Measurements from ENCODE around the gene USP6NL.
"Not testable (repeated sequence)": the region's sequence is repeated elsewhere in the genome, so short reads cannot be mapped to it uniquely, and the experiment has no call there.

The USP6NL gene

DNA sequence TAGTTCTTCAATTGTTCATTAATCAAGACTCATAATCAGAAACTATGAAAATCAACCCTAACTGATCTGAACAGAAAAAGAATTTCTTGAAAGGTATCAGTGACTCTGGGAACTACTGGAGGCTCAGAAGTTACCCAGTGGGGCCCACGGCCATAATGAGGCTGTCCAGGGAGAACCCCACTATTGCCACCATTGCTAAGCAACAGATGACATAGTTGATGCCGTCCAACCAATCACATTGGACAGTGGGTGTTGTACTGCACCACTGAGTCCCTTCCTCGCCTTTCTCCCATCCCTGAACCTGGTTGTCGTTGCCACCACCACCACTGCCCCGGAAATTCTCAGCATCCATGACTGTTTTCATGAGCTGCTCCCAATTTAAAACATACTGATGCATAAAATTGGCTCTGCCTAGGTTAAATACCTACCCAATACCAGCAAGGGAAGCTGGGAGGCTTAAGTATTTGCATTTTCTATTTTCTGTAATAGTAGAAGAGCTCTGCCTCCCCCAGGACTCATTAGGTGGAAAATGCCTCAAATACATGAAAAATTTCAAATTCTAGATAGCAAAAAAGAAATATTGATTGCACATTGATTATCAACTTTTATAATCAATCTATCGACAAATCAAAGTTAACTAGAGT lies 26.7 kb upstream of the USP6NL start:
- Histone ChIP-seq H3K9ac (ENCODE audit: low read depth, low read length) (no peak overlapping the region), H3K9me3 (ENCODE audit: insufficient read depth, low read depth, low read length) (no peaks in the 10 kb centered on the region), H3K36me3 (ENCODE audit: insufficient read depth, low read depth, low read length) (no peaks in the 10 kb centered on the region), H3K27ac (ENCODE audit: low read length) (no peak overlapping the region), H3K4me1 (ENCODE audit: insufficient read depth, low read length) (no peaks in the 10 kb centered on the region), H3K4me3 (ENCODE audit: low read length) (no peak overlapping the region), H3K27me3 (ENCODE audit: insufficient read depth, low read length) (no peaks in the 10 kb centered on the region)

- no peak overlapping the region for H3K4me3 ChIP-seq (ENCODE audit: low read length)
- H3K4me1 ChIP-seq (ENCODE audit: insufficient read depth, low read length) = no peaks in the 10 kb centered on the region
Measured at GRCh38 chr10:11636697-11637303, 25.4 kb upstream of the USP6NL start.

GRCh38 chr10:11631890-11632587 lies 20.6 kb upstream of the USP6NL start:
- no peaks in the 10 kb centered on the region for H3K27me3 ChIP-seq (ENCODE audit: insufficient read depth, low read length)
- H3K4me3 ChIP-seq (ENCODE audit: low read length) = no peak overlapping the region
- H3K9ac ChIP-seq (ENCODE audit: low read depth, low read length) = no peak overlapping the region
- no peaks in the 10 kb centered on the region for H3K9me3 ChIP-seq (ENCODE audit: insufficient read depth, low read depth, low read length)
- no peak overlapping the region for H3K27ac ChIP-seq (ENCODE audit: low read length)
- H3K36me3 ChIP-seq (ENCODE audit: insufficient read depth, low read depth, low read length) = no peaks in the 10 kb centered on the region
- H3K4me1 ChIP-seq (ENCODE audit: insufficient read depth, low read length) = no peaks in the 10 kb centered on the region

More at GRCh38 chr10:11636697-11637303, 25.4 kb upstream of the USP6NL start:
- no peaks in the 10 kb centered on the region for H3K9me3 ChIP-seq (ENCODE audit: insufficient read depth, low read depth, low read length)
- H3K27ac ChIP-seq (ENCODE audit: low read length) = no peak overlapping the region
- H3K36me3 ChIP-seq (ENCODE audit: insufficient read depth, low read depth, low read length) = no peaks in the 10 kb centered on the region
- H3K9ac ChIP-seq (ENCODE audit: low read depth, low read length) = no peak overlapping the region
- no peaks in the 10 kb centered on the region for H3K27me3 ChIP-seq (ENCODE audit: insufficient read depth, low read length)

DNA sequence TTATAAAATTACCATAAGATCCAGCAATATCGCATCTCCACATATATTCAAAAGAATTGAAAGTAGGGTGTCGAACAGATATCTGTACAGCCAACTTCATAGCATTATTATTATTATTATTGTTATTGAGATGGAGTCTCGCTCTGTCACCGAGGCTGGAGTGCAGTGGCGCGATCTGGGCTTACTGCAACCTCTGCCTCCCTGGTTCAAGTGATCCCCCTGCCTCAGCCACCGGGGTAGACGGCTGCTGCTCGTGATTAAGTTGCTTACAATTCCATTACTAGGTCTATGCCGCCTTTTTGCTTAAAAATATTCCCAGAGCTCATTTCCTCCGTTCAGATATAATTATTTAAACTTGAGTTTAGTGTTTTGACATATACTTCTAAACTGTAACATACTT lies 19.8 kb upstream of the USP6NL start:
- no peak overlapping the region for H3K27ac ChIP-seq (ENCODE audit: low read length)
- no peak overlapping the region for H3K4me3 ChIP-seq (ENCODE audit: low read length)
- H3K27me3 ChIP-seq (ENCODE audit: insufficient read depth, low read length) = no peaks in the 10 kb centered on the region
- H3K9ac ChIP-seq (ENCODE audit: low read depth, low read length) = no peak overlapping the region
- H3K9me3 ChIP-seq (ENCODE audit: insufficient read depth, low read depth, low read length) = no peaks in the 10 kb centered on the region
- no peaks in the 10 kb centered on the region for H3K36me3 ChIP-seq (ENCODE audit: insufficient read depth, low read depth, low read length)
- H3K4me1 ChIP-seq (ENCODE audit: insufficient read depth, low read length) = no peaks in the 10 kb centered on the region

DNA sequence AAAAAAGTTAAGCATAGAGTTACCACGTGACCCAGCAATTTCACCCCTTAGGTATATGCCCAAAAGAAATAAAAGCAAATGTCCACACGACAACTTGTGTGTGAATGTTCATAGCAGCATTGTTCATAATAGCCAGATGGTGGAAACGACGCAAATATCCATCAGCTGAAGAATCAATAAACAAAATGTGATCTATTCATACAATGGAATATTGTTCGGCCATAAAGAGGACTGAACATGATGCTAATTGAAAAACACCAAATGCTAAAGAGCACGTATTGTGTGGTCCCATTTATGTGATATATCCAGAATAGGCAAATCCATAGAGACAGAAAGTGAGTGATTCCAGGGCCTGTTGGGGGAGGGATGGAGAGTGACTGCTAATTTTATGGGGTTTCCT lies 18.3 kb upstream of the USP6NL start:
- Histone ChIP-seq H3K4me1 (ENCODE audit: insufficient read depth, low read length) (no peaks in the 10 kb centered on the region), H3K27ac (ENCODE audit: low read length) (no peak overlapping the region), H3K36me3 (ENCODE audit: insufficient read depth, low read depth, low read length) (no peaks in the 10 kb centered on the region), H3K9ac (ENCODE audit: low read depth, low read length) (no peak overlapping the region), H3K9me3 (ENCODE audit: insufficient read depth, low read depth, low read length) (no peaks in the 10 kb centered on the region), H3K27me3 (ENCODE audit: insufficient read depth, low read length) (no peaks in the 10 kb centered on the region), H3K4me3 (ENCODE audit: low read length) (no peak overlapping the region)

DNA sequence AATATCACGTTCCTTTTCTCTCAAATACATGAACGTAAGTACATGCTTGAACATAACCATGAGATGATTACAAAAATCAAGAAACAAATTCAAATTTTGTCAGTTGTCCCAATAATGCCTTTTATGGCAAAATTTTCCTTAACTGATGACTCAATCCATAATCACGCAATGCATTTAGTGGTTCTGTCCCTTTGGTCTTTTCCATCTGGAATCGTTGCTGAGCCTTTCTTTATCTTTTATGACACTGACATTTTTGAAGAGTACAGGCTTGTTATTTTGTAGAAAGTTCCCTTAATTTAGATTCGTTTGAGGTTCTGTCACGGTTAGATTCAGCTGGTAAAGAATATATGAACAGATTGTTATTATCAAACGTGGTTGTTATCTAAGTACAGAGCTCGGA lies 16.5 kb upstream of the USP6NL start:
- not testable (repeated sequence) for H3K4me1 ChIP-seq (ENCODE audit: insufficient read depth, low read length)

DNA sequence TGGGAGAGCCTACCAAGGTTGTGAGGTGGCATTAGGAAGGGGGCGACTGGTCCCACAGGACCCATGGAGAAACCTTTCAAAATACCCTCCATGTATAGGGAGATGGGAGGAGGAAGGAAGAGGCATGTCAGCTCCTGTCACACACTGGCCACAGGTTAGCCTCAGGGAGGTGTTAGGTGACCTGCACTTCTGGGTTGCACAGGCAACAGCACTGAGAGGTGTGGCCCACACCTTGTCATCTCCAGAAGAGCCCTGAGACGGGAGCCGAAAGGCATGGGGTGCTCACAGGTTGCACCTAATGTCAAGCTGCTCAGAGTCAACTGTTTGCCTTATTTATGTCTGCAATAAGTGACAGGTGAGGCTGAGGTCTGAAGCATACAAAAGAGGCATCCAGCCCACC lies 14.6 kb upstream of the USP6NL start:
- Histone ChIP-seq H3K9ac (ENCODE audit: low read depth, low read length) (no peak overlapping the region), H3K9me3 (ENCODE audit: insufficient read depth, low read depth, low read length) (no peaks in the 10 kb centered on the region), H3K4me1 (ENCODE audit: insufficient read depth, low read length) (no peaks in the 10 kb centered on the region), H3K27me3 (ENCODE audit: insufficient read depth, low read length) (no peaks in the 10 kb centered on the region), H3K27ac (ENCODE audit: low read length) (no peak overlapping the region), H3K36me3 (ENCODE audit: insufficient read depth, low read depth, low read length) (no peaks in the 10 kb centered on the region), H3K4me3 (ENCODE audit: low read length) (no peak overlapping the region)

More for the DNA sequence above, 16.5 kb upstream of the USP6NL start:
- H3K36me3 ChIP-seq (ENCODE audit: insufficient read depth, low read depth, low read length); H3K9me3 ChIP-seq (ENCODE audit: insufficient read depth, low read depth, low read length); H3K27ac ChIP-seq (ENCODE audit: low read length); H3K4me3 ChIP-seq (ENCODE audit: low read length); H3K27me3 ChIP-seq (ENCODE audit: insufficient read depth, low read length); H3K9ac ChIP-seq (ENCODE audit: low read depth, low read length): not testable (repeated sequence)

DNA sequence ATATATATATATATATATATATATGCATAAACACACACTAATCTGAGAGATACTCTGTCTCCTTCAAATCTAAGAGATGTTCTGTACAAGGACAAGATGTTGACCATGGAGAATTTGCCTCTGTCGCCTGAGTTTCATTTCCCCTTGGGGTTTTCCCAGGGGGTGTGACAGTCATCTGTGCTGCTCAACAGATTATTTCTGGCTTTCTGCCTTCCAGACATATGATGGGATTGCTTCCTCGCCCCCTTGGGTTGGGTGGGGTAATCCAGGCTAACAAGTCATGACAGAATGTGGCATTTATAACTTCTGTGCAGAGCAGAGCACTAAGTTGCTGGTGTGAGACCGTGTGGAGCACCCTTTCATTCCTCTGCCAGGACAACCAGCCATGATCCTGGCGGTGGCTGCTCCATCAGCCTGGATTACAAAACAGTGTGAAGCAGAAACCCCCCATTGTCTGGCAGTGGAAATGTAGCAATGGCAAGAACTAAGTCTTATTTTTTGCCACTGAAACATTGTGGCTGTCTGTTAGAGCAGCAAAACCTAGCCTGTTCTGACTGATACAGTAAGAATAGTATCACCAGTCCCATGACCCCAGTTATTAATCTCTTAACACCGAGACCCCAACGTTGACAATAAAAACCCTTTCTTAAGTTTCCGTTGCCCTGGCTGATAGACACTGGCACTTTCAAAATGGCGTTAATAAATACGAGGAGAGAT lies 13.7 kb upstream of the USP6NL start:
- Histone ChIP-seq H3K27me3 (ENCODE audit: insufficient read depth, low read length) (no peaks in the 10 kb centered on the region), H3K36me3 (ENCODE audit: insufficient read depth, low read depth, low read length) (no peaks in the 10 kb centered on the region), H3K4me3 (ENCODE audit: low read length) (no peak overlapping the region), H3K4me1 (ENCODE audit: insufficient read depth, low read length) (no peaks in the 10 kb centered on the region), H3K9me3 (ENCODE audit: insufficient read depth, low read depth, low read length) (no peaks in the 10 kb centered on the region), H3K9ac (ENCODE audit: low read depth, low read length) (no peak overlapping the region), H3K27ac (ENCODE audit: low read length) (no peak overlapping the region)

GRCh38 chr10:11617233-11617632 lies 5.8 kb upstream of the USP6NL start:
- H3K4me3 ChIP-seq (ENCODE audit: low read length) = no peak overlapping the region
- H3K27ac ChIP-seq (ENCODE audit: low read length) = no peak overlapping the region
- peaks cover 8% of the 10 kb centered on the region; the same call in 1 of the 2 replicates for H3K4me1 ChIP-seq (ENCODE audit: insufficient read depth, low read length)
- no peaks in the 10 kb centered on the region for H3K9me3 ChIP-seq (ENCODE audit: insufficient read depth, low read depth, low read length)
- no peak overlapping the region for H3K9ac ChIP-seq (ENCODE audit: low read depth, low read length)
- H3K27me3 ChIP-seq (ENCODE audit: insufficient read depth, low read length) = peaks cover 10% of the 10 kb centered on the region
- H3K36me3 ChIP-seq (ENCODE audit: insufficient read depth, low read depth, low read length) = no peaks in the 10 kb centered on the region

DNA sequence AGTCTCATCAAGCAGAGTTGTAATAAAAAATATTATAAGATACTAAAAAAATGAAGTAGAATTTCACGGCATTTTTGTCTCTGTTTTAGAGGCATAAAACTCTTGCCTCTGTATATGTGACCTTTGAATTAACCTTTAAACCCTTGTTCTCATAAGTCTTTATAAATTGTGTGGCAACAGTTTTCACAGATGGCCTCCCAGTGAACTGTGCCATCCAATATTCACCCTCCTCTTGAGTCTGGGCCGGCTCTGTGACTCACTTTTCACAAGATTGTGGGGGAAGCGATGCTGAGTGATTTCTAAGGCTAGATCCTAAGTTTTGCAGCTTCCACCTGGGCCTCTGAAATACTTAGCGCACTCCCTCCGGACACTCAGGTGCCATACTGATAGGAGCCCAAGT lies 4.6 kb upstream of the USP6NL start:
- H3K27me3 ChIP-seq (ENCODE audit: insufficient read depth, low read length) = peaks cover 14% of the 10 kb centered on the region
- H3K4me3 ChIP-seq (ENCODE audit: low read length) = no peak overlapping the region
- H3K9me3 ChIP-seq (ENCODE audit: insufficient read depth, low read depth, low read length) = no peaks in the 10 kb centered on the region
- H3K9ac ChIP-seq (ENCODE audit: low read depth, low read length) = no peak overlapping the region
- H3K4me1 ChIP-seq (ENCODE audit: insufficient read depth, low read length) = peaks cover 12% of the 10 kb centered on the region; the same call in 1 of the 2 replicates
- no peaks in the 10 kb centered on the region for H3K36me3 ChIP-seq (ENCODE audit: insufficient read depth, low read depth, low read length)
- H3K27ac ChIP-seq (ENCODE audit: low read length) = no peak overlapping the region

DNA sequence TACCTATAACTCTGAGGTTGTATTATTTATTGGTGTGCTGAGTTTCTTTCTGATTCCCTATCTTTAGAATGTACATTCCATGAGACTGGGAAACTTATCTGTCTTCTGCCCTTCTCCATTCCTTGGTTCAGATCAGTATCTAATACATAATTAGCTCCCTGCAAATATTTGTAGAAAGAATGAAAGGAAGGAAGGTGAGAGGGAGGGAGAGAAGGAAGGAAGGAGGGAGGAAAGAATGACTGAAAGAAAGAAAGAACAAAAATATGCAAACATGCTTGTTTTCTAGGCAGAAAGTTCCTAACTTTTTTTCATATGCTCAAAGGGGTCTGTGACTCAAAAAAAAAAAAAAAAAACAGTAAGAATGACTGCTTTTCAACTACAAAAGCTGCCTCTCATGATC lies 3.9 kb upstream of the USP6NL start:
- H3K4me3 ChIP-seq (ENCODE audit: low read length) = no peak overlapping the region
- H3K27ac ChIP-seq (ENCODE audit: low read length) = no peak overlapping the region
- H3K27me3 ChIP-seq (ENCODE audit: insufficient read depth, low read length) = peaks cover 14% of the 10 kb centered on the region
- no peaks in the 10 kb centered on the region for H3K9me3 ChIP-seq (ENCODE audit: insufficient read depth, low read depth, low read length)
- H3K36me3 ChIP-seq (ENCODE audit: insufficient read depth, low read depth, low read length) = no peaks in the 10 kb centered on the region
- peaks cover 12% of the 10 kb centered on the region; the same call in 1 of the 2 replicates for H3K4me1 ChIP-seq (ENCODE audit: insufficient read depth, low read length)
- no peak overlapping the region for H3K9ac ChIP-seq (ENCODE audit: low read depth, low read length)
